DMS114 treated with DMSO at 0.1 percent for 48 hours (cell line): ENCODE data around the gene YDJC.
"Not testable (repeated sequence)": the region's sequence is repeated elsewhere in the genome, so short reads cannot be mapped to it uniquely, and the experiment has no call there.

Source experiments
- DNase-seq: peaks from one replicate; lab custom pipeline; 2025; ENCODE audit not compliant: unreplicated experiment; lab: John Stamatoyannopoulos, UW

The YDJC gene

GRCh38 chr22:21581009-21581713 lies 48.7 kb downstream of the YDJC start:
- not testable (repeated sequence) for DNase-seq

- DNase-seq, result not testable (repeated sequence)
These were observed 49.2 kb downstream of the YDJC start for GRCh38 chr22:21580623-21581007.

GRCh38 chr22:21579474-21579851 lies 50.4 kb downstream of the YDJC start:
- DNase-seq, result no peak
